Activated CD4-positive, alpha-beta memory T cell treated with anti-CD3 and anti-CD28 coated beads for 36 hours (primary cell): ENCODE data around the gene NFIA. TPM values are rescaled to one million over a fixed set of nuclear protein-coding genes. Genes with fewer than 3 reads are reported as not detected.

Experiments
- CTCF ChIA-PET: fragments of 350-600 bp; sonication (Branson Sonifier 250); formaldehyde crosslinking; loops from one replicate; lab custom pipeline; 2021; ENCODE audit warnings: antibody characterized with exemption, inconsistent platforms; lab: Charles Lee
- POLR2A ChIA-PET: fragments of 350-600 bp; sonication (Branson Sonifier 250); formaldehyde crosslinking; loops from one replicate; lab custom pipeline; 2021; ENCODE audit warnings: antibody characterized with exemption; lab: Charles Lee
- DNase-seq: peaks from one replicate; pipeline ENCODE4 v3.0.0-alpha.2; 2020
- H3K27ac Mint-ChIP-seq: one replicate; pipeline ENCODE4 v1.8.0; 2021; ENCODE audit warnings: mixed read lengths
- H3K27me3 Mint-ChIP-seq: one replicate; pipeline ENCODE4 v1.8.0; 2021; ENCODE audit warnings: mixed read lengths
- H3K36me3 Mint-ChIP-seq: one replicate; pipeline ENCODE4 v1.8.0; 2021; ENCODE audit warnings: mixed read lengths
- H3K4me1 Mint-ChIP-seq: one replicate; pipeline ENCODE4 v1.8.0; 2021; ENCODE audit warnings: low read depth, mixed read lengths
- H3K4me3 Mint-ChIP-seq: one replicate; pipeline ENCODE4 v1.8.0; 2021; ENCODE audit warnings: mild to moderate bottlenecking, mixed read lengths
- H3K9me3 Mint-ChIP-seq: one replicate; pipeline ENCODE4 v1.8.0; 2021; ENCODE audit warnings: mixed read lengths
- intact Hi-C: fragments of 100-400 bp; cut with micrococcal nuclease; formaldehyde crosslinking; loops from one replicate; pipeline ENCODE4 v1.15.1; 2023
- total RNA-seq, 2 experiments: library from RNA; stranded (reverse); gene quantifications; one replicate each; pipeline ENCODE4 v1.2.3, GENCODE V29; 2021

NFIA gene
- total RNA-seq, 2 experiments from 2014 or later = 5.3 to 7.1 TPM

- peaks cover 18% of the 10 kb centered on the region for H3K4me1 Mint-ChIP-seq
- H3K27me3 Mint-ChIP-seq = no peaks in the 10 kb centered on the region
- no peak for DNase-seq
- H3K4me3 Mint-ChIP-seq = no peak overlapping the region
- ChIA-PET POLR2A (interaction anchor here (0.9 kb wide), 1 partner anchor 13 kb away, joined by 3 read pairs; no protein-coding TSS in a partner anchor), CTCF (interaction anchor here (1.2 to 2.1 kb wide), 3 partner anchors 10 to 502 kb away, joined by 3 to 16 read pairs (median 6); no protein-coding TSS in a partner anchor)
- no peaks in the 10 kb centered on the region for H3K9me3 Mint-ChIP-seq
- no peak overlapping the region for H3K27ac Mint-ChIP-seq
- intact Hi-C loops = loop anchor here (10.0 kb wide), 1 partner anchor 1271 kb away; the partner anchor contains the start of gene HOOK1
- H3K36me3 Mint-ChIP-seq = peaks cover 18% of the 10 kb centered on the region
Measured at GRCh38 chr1:61085983-61086644, 3.8 kb downstream of the NFIA start.

GRCh38 chr1:61087571-61087970 lies 5.2 kb downstream of the NFIA start:
- no peaks in the 10 kb centered on the region for H3K27me3 Mint-ChIP-seq
- peaks cover 13% of the 10 kb centered on the region for H3K4me1 Mint-ChIP-seq
- no peak overlapping the region for H3K4me3 Mint-ChIP-seq
- H3K27ac Mint-ChIP-seq = no peak overlapping the region
- POLR2A ChIA-PET = no interaction called here
- DNase-seq = no peak
- H3K36me3 Mint-ChIP-seq = peaks cover 21% of the 10 kb centered on the region
- CTCF ChIA-PET = no interaction called here
- intact Hi-C loops = loop anchor here (10.0 kb wide), 1 partner anchor 1273 kb away; the partner anchor contains the start of gene HOOK1
- H3K9me3 Mint-ChIP-seq = no peaks in the 10 kb centered on the region

GRCh38 chr1:61088163-61088974 lies 6.0 kb downstream of the NFIA start:
- H3K4me3 Mint-ChIP-seq = no peak overlapping the region
- intact Hi-C loops = loop anchor here (10.0 kb wide), 1 partner anchor 1274 kb away; the partner anchor contains the start of gene HOOK1
- no peaks in the 10 kb centered on the region for H3K9me3 Mint-ChIP-seq
- no peak for DNase-seq
- no peak overlapping the region for H3K27ac Mint-ChIP-seq
- H3K36me3 Mint-ChIP-seq = peaks cover 22% of the 10 kb centered on the region
- no peaks in the 10 kb centered on the region for H3K27me3 Mint-ChIP-seq
- ChIA-PET POLR2A (no interaction called here), CTCF (interaction anchor here (0.7 kb wide), 1 partner anchor 39 kb away, joined by 3 read pairs; no protein-coding TSS in a partner anchor)
- H3K4me1 Mint-ChIP-seq = peaks cover 13% of the 10 kb centered on the region

GRCh38 chr1:61089338-61089737 lies 7.0 kb downstream of the NFIA start:
- no peak for DNase-seq
- peaks cover 17% of the 10 kb centered on the region for H3K36me3 Mint-ChIP-seq
- H3K27me3 Mint-ChIP-seq = peaks cover under 1% of the 10 kb centered on the region
- POLR2A ChIA-PET = no interaction called here
- intact Hi-C loops = loop anchor here (10.0 kb wide), 1 partner anchor 1275 kb away; the partner anchor contains the start of gene HOOK1
- H3K27ac Mint-ChIP-seq = no peak overlapping the region
- no peak overlapping the region for H3K4me3 Mint-ChIP-seq
- CTCF ChIA-PET = interaction anchor here (0.7 kb wide), 1 partner anchor 40 kb away, joined by 3 read pairs; no protein-coding TSS in a partner anchor
- H3K4me1 Mint-ChIP-seq = peaks cover 7% of the 10 kb centered on the region
- no peaks in the 10 kb centered on the region for H3K9me3 Mint-ChIP-seq

GRCh38 chr1:61089741-61090140 lies 7.4 kb downstream of the NFIA start:
- peaks cover 7% of the 10 kb centered on the region for H3K4me1 Mint-ChIP-seq
- CTCF ChIA-PET = no interaction called here
- intact Hi-C loops = loop anchor here (10.0 kb wide), 1 partner anchor 1275 kb away; the partner anchor contains the start of gene HOOK1
- no peak for DNase-seq
- H3K9me3 Mint-ChIP-seq = no peaks in the 10 kb centered on the region
- H3K27ac Mint-ChIP-seq = no peak overlapping the region
- no peak overlapping the region for H3K4me3 Mint-ChIP-seq
- peaks cover 2% of the 10 kb centered on the region for H3K27me3 Mint-ChIP-seq
- H3K36me3 Mint-ChIP-seq = peaks cover 17% of the 10 kb centered on the region
- POLR2A ChIA-PET = no interaction called here

GRCh38 chr1:61090546-61091202 lies 8.3 kb downstream of the NFIA start:
- CTCF ChIA-PET = no interaction called here
- Mint-ChIP-seq H3K4me1 (peaks cover 7% of the 10 kb centered on the region), H3K27me3 (peaks cover 2% of the 10 kb centered on the region), H3K4me3 (no peak overlapping the region), H3K36me3 (peaks cover 17% of the 10 kb centered on the region), H3K9me3 (no peaks in the 10 kb centered on the region), H3K27ac (no peak overlapping the region)
- DNase-seq = no peak
- POLR2A ChIA-PET = no interaction called here
- intact Hi-C loops = no loop called here

- peaks cover 17% of the 10 kb centered on the region for H3K36me3 Mint-ChIP-seq
- intact Hi-C loops = no loop called here
- ChIA-PET CTCF (interaction anchor here (2.5 kb wide), 1 partner anchor 42 kb away, joined by 9 read pairs; no protein-coding TSS in a partner anchor), POLR2A (no interaction called here)
- H3K4me3 Mint-ChIP-seq = no peak overlapping the region
- DNase-seq = no peak
- no peaks in the 10 kb centered on the region for H3K9me3 Mint-ChIP-seq
- peaks cover 2% of the 10 kb centered on the region for H3K27me3 Mint-ChIP-seq
- H3K4me1 Mint-ChIP-seq = peaks cover 7% of the 10 kb centered on the region
- H3K27ac Mint-ChIP-seq = no peak overlapping the region
Measured at GRCh38 chr1:61091455-61091854, 9.1 kb downstream of the NFIA start.

- ChIA-PET CTCF (interaction anchor here (2.5 kb wide), 1 partner anchor 43 kb away, joined by 9 read pairs; no protein-coding TSS in a partner anchor), POLR2A (no interaction called here)
- Mint-ChIP-seq H3K36me3 (peaks cover 17% of the 10 kb centered on the region), H3K9me3 (no peaks in the 10 kb centered on the region), H3K4me1 (peaks cover 10% of the 10 kb centered on the region), H3K27me3 (peaks cover 2% of the 10 kb centered on the region), H3K4me3 (no peak overlapping the region), H3K27ac (no peak overlapping the region)
- intact Hi-C loops = no loop called here
- DNase-seq = no peak
Measured at GRCh38 chr1:61092642-61093041, 10.3 kb downstream of the NFIA start.

GRCh38 chr1:61093525-61094137 lies 11.3 kb downstream of the NFIA start:
- ChIA-PET POLR2A (no interaction called here), CTCF (interaction anchor here (1.0 to 2.5 kb wide), 2 partner anchors 44 to 115 kb away, joined by 3 to 9 read pairs; no protein-coding TSS in a partner anchor)
- H3K27ac Mint-ChIP-seq = no peak overlapping the region
- H3K4me1 Mint-ChIP-seq = peaks cover 10% of the 10 kb centered on the region
- no peaks in the 10 kb centered on the region for H3K9me3 Mint-ChIP-seq
- no peak for DNase-seq
- H3K36me3 Mint-ChIP-seq = peaks cover 10% of the 10 kb centered on the region
- no peak overlapping the region for H3K4me3 Mint-ChIP-seq
- peaks cover 2% of the 10 kb centered on the region for H3K27me3 Mint-ChIP-seq
- intact Hi-C loops = no loop called here

- Mint-ChIP-seq H3K27ac (no peak overlapping the region), H3K27me3 (peaks cover 2% of the 10 kb centered on the region), H3K4me3 (no peak overlapping the region), H3K36me3 (peaks cover 4% of the 10 kb centered on the region), H3K9me3 (no peaks in the 10 kb centered on the region), H3K4me1 (peaks cover 15% of the 10 kb centered on the region)
- POLR2A ChIA-PET = interaction anchor here (1.3 kb wide), 1 partner anchor 17 kb away, joined by 4 read pairs; no protein-coding TSS in a partner anchor
- CTCF ChIA-PET = interaction anchor here (1.1 kb wide), 1 partner anchor 52 kb away, joined by 3 read pairs; no protein-coding TSS in a partner anchor
- intact Hi-C loops = no loop called here
- no peak for DNase-seq
Measured at GRCh38 chr1:61094677-61095469, 12.5 kb downstream of the NFIA start.

GRCh38 chr1:61095470-61095812 lies 13.1 kb downstream of the NFIA start:
- no peak overlapping the region for H3K4me3 Mint-ChIP-seq
- peaks cover 4% of the 10 kb centered on the region for H3K36me3 Mint-ChIP-seq
- H3K4me1 Mint-ChIP-seq = peaks cover 15% of the 10 kb centered on the region
- peaks cover 2% of the 10 kb centered on the region for H3K27me3 Mint-ChIP-seq
- CTCF ChIA-PET = no interaction called here
- no peak for DNase-seq
- H3K9me3 Mint-ChIP-seq = no peaks in the 10 kb centered on the region
- POLR2A ChIA-PET = interaction anchor here (1.3 kb wide), 1 partner anchor 18 kb away, joined by 4 read pairs; no protein-coding TSS in a partner anchor
- intact Hi-C loops = no loop called here
- no peak overlapping the region for H3K27ac Mint-ChIP-seq
